Type B pancreatic cell (in vitro differentiated cells): ENCODE data around the gene EEF1A1. TPM values are rescaled to one million over a fixed set of nuclear protein-coding genes. Genes with fewer than 3 reads are reported as not detected.
"Not testable (repeated sequence)": the region's sequence is repeated elsewhere in the genome, so short reads cannot be mapped to it uniquely, and the experiment has no call there.

Experiments
- DNase-seq: peaks from one replicate; pipeline ENCODE4 v3.0.0; 2021; ENCODE audit warnings: mixed read lengths; ENCODE audit not compliant: unreplicated experiment; ENCODE audit errors: extremely low spot score
- H3K27ac Mint-ChIP-seq: 2 replicates; pipeline ENCODE4 v1.8.0; 2021; ENCODE audit warnings: mild to moderate bottlenecking, mixed read lengths
- H3K27me3 Mint-ChIP-seq: 2 replicates; pipeline ENCODE4 v1.8.0; 2021; ENCODE audit warnings: mixed read lengths
- H3K36me3 Mint-ChIP-seq: 2 replicates; pipeline ENCODE4 v1.8.0; 2021; ENCODE audit warnings: mixed read lengths
- H3K4me1 Mint-ChIP-seq: one replicate; pipeline ENCODE4 v1.8.0; 2021; ENCODE audit warnings: mixed read lengths; ENCODE audit not compliant: unreplicated experiment
- H3K4me3 Mint-ChIP-seq: 2 replicates; pipeline ENCODE4 v1.8.0; 2021; ENCODE audit warnings: mild to moderate bottlenecking, mixed read lengths
- H3K9me3 Mint-ChIP-seq: 2 replicates; pipeline ENCODE4 v1.8.0; 2021; ENCODE audit warnings: mixed read lengths
- total RNA-seq: library from RNA; stranded (reverse); gene quantifications from 2 replicates; pipeline ENCODE4 v1.2.1, GENCODE V29; 2021; ENCODE audit warnings: low replicate concordance
- TF ChIP-seq, protein P1 (sequence below): fragments of 200-600 bp; sonication (generic); conservative IDR thresholded peaks from 2 replicates; pipeline ENCODE4 v1.5.0; 2021; ENCODE audit warnings: antibody characterized with exemption, mild to moderate bottlenecking

Gene EEF1A1
- total RNA-seq, 1 donor from 2014 or later, result 13,155 TPM

DNA sequence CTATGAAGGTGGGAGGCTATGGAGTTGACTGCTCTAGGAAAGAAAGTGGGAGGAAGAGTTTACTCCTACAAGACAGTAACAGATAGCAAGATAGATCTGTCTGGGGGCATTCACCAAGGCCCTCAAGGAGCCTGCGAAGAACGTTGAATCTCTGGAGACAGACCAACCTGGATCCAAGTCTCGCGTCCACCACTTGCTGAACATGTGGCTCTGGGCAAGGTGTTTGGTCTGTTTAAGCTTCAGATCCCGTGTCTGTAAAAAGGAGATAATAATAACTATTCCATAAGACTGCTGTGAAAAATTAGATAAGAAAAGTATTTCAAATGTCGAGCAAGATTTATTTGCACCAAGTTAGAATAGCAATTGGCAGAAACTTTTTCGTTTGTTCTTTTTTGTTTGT is 8.1 kb upstream of the EEF1A1 start:
- Mint-ChIP-seq H3K4me3 (no peak overlapping the region), H3K36me3 (no peaks in the 10 kb centered on the region), H3K4me1 (no peaks in the 10 kb centered on the region), H3K27ac (no peak overlapping the region), H3K9me3 (no peaks in the 10 kb centered on the region), H3K27me3 (peaks cover 7% of the 10 kb centered on the region)
- no peak for DNase-seq
- TF ChIP-seq, protein P1, sequence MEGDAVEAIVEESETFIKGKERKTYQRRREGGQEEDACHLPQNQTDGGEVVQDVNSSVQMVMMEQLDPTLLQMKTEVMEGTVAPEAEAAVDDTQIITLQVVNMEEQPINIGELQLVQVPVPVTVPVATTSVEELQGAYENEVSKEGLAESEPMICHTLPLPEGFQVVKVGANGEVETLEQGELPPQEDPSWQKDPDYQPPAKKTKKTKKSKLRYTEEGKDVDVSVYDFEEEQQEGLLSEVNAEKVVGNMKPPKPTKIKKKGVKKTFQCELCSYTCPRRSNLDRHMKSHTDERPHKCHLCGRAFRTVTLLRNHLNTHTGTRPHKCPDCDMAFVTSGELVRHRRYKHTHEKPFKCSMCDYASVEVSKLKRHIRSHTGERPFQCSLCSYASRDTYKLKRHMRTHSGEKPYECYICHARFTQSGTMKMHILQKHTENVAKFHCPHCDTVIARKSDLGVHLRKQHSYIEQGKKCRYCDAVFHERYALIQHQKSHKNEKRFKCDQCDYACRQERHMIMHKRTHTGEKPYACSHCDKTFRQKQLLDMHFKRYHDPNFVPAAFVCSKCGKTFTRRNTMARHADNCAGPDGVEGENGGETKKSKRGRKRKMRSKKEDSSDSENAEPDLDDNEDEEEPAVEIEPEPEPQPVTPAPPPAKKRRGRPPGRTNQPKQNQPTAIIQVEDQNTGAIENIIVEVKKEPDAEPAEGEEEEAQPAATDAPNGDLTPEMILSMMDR, result no peak

DNA sequence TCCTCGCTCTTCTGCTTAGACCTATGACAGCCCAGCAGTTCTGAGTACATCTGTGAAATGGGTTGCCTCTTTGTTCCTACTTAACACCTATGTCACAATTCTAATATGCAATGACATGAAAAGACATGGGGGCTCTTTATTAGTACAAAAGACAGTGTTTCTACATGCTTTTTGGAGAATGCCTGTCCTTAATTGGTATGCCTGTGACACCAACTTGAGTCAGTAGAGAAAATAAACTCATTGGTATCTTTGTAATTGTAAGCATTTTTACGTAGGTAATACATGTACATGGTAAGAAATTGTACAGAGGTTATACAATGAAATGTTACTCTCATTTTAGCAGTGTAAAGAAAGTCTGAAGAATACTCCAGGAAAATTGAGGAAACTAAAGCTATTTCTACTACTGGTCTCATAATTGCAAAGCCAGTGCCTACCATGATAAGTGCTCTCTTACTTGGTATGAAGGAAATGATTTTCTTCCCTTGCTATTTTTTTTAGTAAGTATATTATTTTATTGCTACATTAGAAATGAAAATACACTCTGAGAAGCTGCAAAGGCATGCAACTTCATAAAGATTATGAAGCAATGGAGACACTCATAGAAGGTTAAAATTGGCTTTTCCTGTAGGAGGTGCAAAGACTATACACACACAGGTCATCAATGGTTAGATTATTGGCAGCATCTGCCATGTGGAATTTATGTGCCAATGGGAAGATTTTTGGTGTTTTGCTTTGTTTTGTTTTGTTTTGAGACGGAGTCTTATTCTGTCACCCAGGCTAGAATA is 4.9 kb upstream of the EEF1A1 start:
- TF ChIP-seq, protein P1, result no peak
- peaks cover 12% of the 10 kb centered on the region for H3K27me3 Mint-ChIP-seq
- peaks cover 8% of the 10 kb centered on the region for H3K4me1 Mint-ChIP-seq
- no peaks in the 10 kb centered on the region for H3K9me3 Mint-ChIP-seq
- no peak for DNase-seq
- H3K27ac Mint-ChIP-seq, result no peak overlapping the region
- no peak overlapping the region for H3K4me3 Mint-ChIP-seq
- peaks cover 5% of the 10 kb centered on the region for H3K36me3 Mint-ChIP-seq

DNA sequence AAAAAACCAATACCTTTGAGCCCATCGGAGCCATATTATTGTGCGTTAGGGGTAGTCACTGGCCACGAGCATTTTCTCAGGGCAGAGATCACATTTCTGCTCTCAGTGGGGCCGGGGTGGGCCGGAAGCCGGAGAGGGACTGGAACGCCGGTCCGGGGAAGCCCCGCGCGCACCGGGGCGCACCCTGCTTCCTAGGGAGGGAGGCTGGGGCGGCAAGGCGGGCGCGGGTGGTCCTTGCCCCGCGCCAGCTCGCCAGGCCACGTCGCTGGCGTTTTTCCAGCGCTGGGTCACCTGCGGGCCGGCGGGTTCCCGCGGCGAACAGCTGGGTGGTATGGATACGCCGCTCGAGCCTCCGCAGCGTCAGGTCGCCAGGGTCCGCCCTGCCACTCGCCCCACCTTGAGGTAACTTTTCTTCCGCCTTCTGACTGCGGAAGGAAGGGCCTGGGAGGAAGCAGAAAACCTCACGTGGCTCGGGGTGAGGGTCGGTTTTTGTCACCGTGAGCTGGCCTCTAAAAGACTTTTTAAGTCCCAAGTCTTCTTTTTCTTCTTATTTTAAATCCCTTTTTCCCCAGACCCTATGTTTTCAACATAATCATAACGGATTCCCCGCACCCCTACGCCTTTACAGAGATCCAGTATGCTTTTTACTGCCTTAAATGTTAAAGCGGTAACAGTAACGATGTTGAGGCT is 2.7 kb upstream of the EEF1A1 start:
- H3K4me3 Mint-ChIP-seq, result peak overlapping the region; percentile 78
- H3K27me3 Mint-ChIP-seq, result peaks cover 14% of the 10 kb centered on the region
- H3K4me1 Mint-ChIP-seq, result peaks cover 14% of the 10 kb centered on the region
- DNase-seq, result peak; percentile 72
- H3K36me3 Mint-ChIP-seq, result peaks cover 24% of the 10 kb centered on the region
- no peaks in the 10 kb centered on the region for H3K9me3 Mint-ChIP-seq
- H3K27ac Mint-ChIP-seq, result peak overlapping the region; percentile 99
- TF ChIP-seq, protein P1, result no peak

DNA sequence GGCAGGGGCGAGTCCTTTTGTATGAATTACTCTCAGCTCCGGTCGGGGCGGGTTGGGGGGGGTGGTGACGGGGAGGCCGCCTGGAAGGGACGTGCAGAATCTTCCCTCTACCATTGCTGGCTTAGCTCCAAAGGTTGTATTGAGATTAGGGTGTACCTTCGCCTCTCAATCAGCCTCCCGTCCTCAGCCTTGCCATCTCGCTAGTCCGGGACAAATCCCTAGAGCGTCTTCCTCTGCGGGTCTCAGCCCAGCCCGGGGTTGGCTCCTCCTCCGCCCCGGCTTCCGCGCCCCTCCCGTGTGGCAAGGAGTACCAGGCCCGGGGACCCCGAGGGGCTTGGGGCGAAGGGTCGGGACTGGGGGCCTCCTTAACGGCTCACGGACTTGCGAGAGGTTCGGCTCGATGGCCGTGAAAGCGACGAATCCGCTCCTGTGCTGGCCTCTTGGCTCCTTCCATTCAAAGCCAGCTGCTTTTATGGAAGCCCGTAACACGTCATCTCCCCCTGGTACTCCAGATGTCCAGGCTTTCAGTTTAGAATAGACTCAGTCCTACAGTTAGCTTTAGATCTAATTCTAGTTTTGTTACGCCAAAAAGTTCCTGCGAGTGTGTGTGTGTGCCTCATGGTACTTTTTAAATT is 636 bp upstream of the EEF1A1 start:
- Mint-ChIP-seq H3K36me3 (peaks cover 40% of the 10 kb centered on the region), H3K27me3 (peaks cover 11% of the 10 kb centered on the region), H3K9me3 (no peaks in the 10 kb centered on the region), H3K4me3 (peak overlapping the region; percentile 97), H3K27ac (peak overlapping the region; percentile 99), H3K4me1 (peaks cover 28% of the 10 kb centered on the region)
- peak; percentile 86 for DNase-seq
- TF ChIP-seq, protein P1, result no peak

DNA sequence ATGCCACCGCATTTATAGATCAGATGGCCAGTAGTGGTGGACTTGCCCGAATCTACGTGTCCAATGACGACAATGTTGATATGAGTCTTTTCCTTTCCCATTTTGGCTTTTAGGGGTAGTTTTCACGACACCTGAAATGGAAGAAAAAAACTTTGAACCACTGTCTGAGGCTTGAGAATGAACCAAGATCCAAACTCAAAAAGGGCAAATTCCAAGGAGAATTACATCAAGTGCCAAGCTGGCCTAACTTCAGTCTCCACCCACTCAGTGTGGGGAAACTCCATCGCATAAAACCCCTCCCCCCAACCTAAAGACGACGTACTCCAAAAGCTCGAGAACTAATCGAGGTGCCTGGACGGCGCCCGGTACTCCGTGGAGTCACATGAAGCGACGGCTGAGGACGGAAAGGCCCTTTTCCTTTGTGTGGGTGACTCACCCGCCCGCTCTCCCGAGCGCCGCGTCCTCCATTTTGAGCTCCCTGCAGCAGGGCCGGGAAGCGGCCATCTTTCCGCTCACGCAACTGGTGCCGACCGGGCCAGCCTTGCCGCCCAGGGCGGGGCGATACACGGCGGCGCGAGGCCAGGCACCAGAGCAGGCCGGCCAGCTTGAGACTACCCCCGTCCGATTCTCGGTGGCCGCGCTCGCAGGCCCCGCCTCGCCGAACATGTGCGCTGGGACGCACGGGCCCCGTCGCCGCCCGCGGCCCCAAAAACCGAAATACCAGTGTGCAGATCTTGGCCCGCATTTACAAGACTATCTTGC is 725 bp downstream of the EEF1A1 start:
- H3K27me3 Mint-ChIP-seq, result peaks cover 11% of the 10 kb centered on the region
- peak overlapping the region; percentile 99 for H3K27ac Mint-ChIP-seq
- TF ChIP-seq, protein P1, result no peak
- peak; percentile 79 for DNase-seq
- H3K4me3 Mint-ChIP-seq, result peak overlapping the region; percentile 97
- H3K9me3 Mint-ChIP-seq, result no peaks in the 10 kb centered on the region
- peaks cover 48% of the 10 kb centered on the region for H3K36me3 Mint-ChIP-seq
- H3K4me1 Mint-ChIP-seq, result peaks cover 37% of the 10 kb centered on the region

DNA sequence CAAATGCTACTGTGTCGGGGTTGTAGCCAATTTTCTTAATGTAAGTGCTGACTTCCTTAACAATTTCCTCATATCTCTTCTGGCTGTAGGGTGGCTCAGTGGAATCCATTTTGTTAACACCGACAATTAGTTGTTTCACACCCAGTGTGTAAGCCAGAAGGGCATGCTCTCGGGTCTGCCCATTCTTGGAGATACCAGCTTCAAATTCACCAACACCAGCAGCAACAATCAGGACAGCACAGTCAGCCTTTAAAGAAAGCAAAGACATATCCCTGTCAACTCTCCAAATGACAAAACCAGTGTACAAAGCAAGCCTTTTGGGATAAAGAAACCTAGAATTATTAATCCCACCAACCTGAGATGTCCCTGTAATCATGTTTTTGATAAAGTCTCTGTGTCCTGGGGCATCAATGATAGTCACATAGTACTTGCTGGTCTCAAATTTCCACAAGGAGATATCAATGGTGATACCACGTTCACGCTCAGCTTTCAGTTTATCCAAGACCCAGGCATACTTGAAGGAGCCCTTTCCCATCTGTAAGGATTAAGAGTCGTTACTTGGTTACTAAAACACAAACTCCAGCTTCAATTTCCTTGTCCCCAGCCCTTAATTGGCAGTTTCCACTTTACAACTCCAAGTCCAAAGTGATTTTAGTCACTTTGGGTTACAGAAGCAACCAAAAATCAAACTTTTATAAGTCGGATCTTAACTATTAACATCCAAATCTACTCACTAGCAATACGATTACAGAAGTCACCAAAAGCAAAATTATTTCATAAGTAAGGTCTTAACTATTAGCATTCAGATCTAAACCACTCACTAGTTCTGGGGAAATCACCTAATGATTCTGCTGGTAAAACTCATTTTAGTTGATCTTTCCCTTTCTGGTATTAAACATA is 1.6 kb downstream of the EEF1A1 start:
- H3K27me3 Mint-ChIP-seq, result peaks cover 11% of the 10 kb centered on the region
- H3K9me3 Mint-ChIP-seq, DNase-seq: not testable (repeated sequence)
- peak overlapping the region; percentile 97 for H3K4me3 Mint-ChIP-seq
- peaks cover 53% of the 10 kb centered on the region for H3K36me3 Mint-ChIP-seq
- H3K4me1 Mint-ChIP-seq, result peaks cover 37% of the 10 kb centered on the region
- H3K27ac Mint-ChIP-seq, result peak overlapping the region; percentile 99
